ENCODE measurements around the gene HDAC8. TPM values are rescaled to one million over a fixed set of nuclear protein-coding genes. Genes with fewer than 3 reads are reported as not detected.

The HDAC8 gene
- total and polyA plus RNA-seq, 9 of the 15 experiments (the other 6 are each of a cell fraction or from before 2014, with no cell fraction given): 18.9 to 53.8 (median 28.7) TPM

DNA sequence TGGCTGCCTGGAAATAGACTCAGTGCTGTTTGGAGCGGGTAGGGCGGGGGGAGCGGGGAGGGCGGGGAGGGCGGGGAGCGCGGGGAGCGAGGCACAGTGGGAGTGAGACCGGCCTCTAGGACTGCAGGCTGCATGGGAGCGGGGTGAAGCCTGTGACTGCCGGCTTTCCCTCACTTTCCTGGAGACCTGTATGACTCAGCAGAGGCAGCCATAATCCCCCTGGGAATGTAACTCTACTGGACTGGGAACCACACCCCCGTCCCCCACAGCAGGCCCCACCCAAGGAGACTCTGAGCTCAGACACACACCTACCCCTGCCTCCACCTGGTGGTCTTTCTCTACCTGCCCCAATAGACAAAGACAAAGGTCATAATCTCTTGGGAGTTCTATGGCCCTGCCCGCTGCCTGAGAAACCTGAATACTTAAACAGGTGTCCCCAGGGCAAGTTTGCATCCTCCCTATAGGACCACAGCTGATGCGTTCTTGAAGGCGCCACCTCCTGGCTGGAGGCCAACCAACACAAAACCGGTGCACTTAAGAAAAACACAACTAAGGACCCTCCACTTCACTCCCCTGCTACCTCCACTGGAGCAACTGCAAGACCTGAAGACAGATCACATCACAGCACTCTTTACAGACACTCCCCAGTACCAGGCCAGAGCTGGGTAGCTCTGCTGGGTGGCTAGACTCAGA is 18.0 kb downstream of the HDAC8 start (continued):
- TF ChIP-seq GATAD2B (IDR thresholded peaks at IDR 0.05; ENCODE audit: borderline replicate concordance) (no peak), ILK (tag; IDR thresholded peaks at IDR 0.05; ENCODE audit: borderline replicate concordance, low read depth) (no peak), KAT8 (IDR thresholded peaks at IDR 0.05; ENCODE audit: low read depth) (no peak), POLR3A (IDR thresholded peaks at IDR 0.05; ENCODE audit: borderline replicate concordance, extremely low read depth, insufficient read depth, insufficient read length) (no peak), TOE1 (IDR thresholded peaks at IDR 0.05; ENCODE audit: borderline replicate concordance) (no peak), TOE1 (CRISPR knock-in tag; IDR thresholded peaks at IDR 0.05; ENCODE audit: borderline replicate concordance, low read depth) (no peak), C11orf30 (IDR thresholded peaks at IDR 0.05; ENCODE audit: low read depth) (no peak), HNRNPL (IDR thresholded peaks at IDR 0.05; ENCODE audit: low read depth, low read length) (no peak), CC2D1A (IDR thresholded peaks at IDR 0.05) (0 out of 2 replicates have a peak, but pooled peaks have one; percentile 39), KDM5B (IDR thresholded peaks at IDR 0.05; ENCODE audit: insufficient replicate concordance, low read depth, low read length) (no peak), HNRNPK (IDR thresholded peaks at IDR 0.05; ENCODE audit: low read depth, low read length, poor library complexity, severe bottlenecking) (no peak), ZNF324 (CRISPR knock-in tag; IDR thresholded peaks at IDR 0.05) (no peak), CBX8 (IDR thresholded peaks at IDR 0.05; ENCODE audit: borderline replicate concordance, extremely low read depth, low read depth, low read length, poor library complexity, severe bottlenecking) (no peak), ADNP (tag; IDR thresholded peaks at IDR 0.05) (no peak), MXI1 (IDR thresholded peaks at IDR 0.05; ENCODE audit: low read depth, low read length) (no peak), POLR3G (IDR thresholded peaks at IDR 0.05; ENCODE audit: extremely low read depth, insufficient read length, insufficient replicate concordance) (no peak)
- TF ChIP-seq, protein P1, sequence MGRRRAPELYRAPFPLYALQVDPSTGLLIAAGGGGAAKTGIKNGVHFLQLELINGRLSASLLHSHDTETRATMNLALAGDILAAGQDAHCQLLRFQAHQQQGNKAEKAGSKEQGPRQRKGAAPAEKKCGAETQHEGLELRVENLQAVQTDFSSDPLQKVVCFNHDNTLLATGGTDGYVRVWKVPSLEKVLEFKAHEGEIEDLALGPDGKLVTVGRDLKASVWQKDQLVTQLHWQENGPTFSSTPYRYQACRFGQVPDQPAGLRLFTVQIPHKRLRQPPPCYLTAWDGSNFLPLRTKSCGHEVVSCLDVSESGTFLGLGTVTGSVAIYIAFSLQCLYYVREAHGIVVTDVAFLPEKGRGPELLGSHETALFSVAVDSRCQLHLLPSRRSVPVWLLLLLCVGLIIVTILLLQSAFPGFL (CRISPR knock-in tag; IDR thresholded peaks at IDR 0.05): no peak
- TF ChIP-seq, protein P2, sequence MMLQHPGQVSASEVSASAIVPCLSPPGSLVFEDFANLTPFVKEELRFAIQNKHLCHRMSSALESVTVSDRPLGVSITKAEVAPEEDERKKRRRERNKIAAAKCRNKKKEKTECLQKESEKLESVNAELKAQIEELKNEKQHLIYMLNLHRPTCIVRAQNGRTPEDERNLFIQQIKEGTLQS (IDR thresholded peaks at IDR 0.05): peak; percentile 10; the same call in 1 of the 2 replicates
- TF ChIP-seq, protein P2 (CRISPR knock-in tag; conservative IDR thresholded peaks at IDR 0.05): no peak
- TF ChIP-seq, protein P3, sequence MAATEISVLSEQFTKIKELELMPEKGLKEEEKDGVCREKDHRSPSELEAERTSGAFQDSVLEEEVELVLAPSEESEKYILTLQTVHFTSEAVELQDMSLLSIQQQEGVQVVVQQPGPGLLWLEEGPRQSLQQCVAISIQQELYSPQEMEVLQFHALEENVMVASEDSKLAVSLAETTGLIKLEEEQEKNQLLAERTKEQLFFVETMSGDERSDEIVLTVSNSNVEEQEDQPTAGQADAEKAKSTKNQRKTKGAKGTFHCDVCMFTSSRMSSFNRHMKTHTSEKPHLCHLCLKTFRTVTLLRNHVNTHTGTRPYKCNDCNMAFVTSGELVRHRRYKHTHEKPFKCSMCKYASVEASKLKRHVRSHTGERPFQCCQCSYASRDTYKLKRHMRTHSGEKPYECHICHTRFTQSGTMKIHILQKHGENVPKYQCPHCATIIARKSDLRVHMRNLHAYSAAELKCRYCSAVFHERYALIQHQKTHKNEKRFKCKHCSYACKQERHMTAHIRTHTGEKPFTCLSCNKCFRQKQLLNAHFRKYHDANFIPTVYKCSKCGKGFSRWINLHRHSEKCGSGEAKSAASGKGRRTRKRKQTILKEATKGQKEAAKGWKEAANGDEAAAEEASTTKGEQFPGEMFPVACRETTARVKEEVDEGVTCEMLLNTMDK (IDR thresholded peaks at IDR 0.05; ENCODE audit: borderline replicate concordance, insufficient read depth, low read depth, low read length, poor library complexity, severe bottlenecking): peak; percentile 11
- TF ChIP-seq, protein P4, sequence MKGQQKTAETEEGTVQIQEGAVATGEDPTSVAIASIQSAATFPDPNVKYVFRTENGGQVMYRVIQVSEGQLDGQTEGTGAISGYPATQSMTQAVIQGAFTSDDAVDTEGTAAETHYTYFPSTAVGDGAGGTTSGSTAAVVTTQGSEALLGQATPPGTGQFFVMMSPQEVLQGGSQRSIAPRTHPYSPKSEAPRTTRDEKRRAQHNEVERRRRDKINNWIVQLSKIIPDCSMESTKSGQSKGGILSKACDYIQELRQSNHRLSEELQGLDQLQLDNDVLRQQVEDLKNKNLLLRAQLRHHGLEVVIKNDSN (CRISPR knock-in tag; IDR thresholded peaks at IDR 0.05): no peak
